22Rv1 (cell line): ENCODE data around the gene VCX2.

Experiments
- ZFX ChIP-seq: fragments of 450-650 bp; IDR thresholded peaks from 2 replicates; pipeline ENCODE4 v1.6.1; 2017; ENCODE audit warnings: antibody characterized with exemption, borderline replicate concordance
- TF ChIP-seq, protein P1 (sequence below): fragments of 450-650 bp; IDR thresholded peaks from 2 replicates; pipeline ENCODE4 v1.5.1; 2017; ENCODE audit warnings: mild to moderate bottlenecking

- TF ChIP-seq, protein P1, sequence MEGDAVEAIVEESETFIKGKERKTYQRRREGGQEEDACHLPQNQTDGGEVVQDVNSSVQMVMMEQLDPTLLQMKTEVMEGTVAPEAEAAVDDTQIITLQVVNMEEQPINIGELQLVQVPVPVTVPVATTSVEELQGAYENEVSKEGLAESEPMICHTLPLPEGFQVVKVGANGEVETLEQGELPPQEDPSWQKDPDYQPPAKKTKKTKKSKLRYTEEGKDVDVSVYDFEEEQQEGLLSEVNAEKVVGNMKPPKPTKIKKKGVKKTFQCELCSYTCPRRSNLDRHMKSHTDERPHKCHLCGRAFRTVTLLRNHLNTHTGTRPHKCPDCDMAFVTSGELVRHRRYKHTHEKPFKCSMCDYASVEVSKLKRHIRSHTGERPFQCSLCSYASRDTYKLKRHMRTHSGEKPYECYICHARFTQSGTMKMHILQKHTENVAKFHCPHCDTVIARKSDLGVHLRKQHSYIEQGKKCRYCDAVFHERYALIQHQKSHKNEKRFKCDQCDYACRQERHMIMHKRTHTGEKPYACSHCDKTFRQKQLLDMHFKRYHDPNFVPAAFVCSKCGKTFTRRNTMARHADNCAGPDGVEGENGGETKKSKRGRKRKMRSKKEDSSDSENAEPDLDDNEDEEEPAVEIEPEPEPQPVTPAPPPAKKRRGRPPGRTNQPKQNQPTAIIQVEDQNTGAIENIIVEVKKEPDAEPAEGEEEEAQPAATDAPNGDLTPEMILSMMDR: no peak
- no peak for TF ChIP-seq ZFX
Observed at GRCh38 chrX:8191022-8191421, 20.0 kb upstream of the VCX2 start.
